Stomach (tissue), 9 donors: ENCODE results near the gene KLF16. TPM values are rescaled to one million over a fixed set of nuclear protein-coding genes. Genes with fewer than 3 reads are reported as not detected.
A peak's percentile ranks its signal among the peaks of the same experiment; 100 is the strongest.

Source experiments
- DNase-seq, 2 donors: peaks; one replicate each; pipeline versions ENCODE4 v3.0.0 to v3.0.0-alpha.2; 2013 to 2019
- H3K27ac ChIP-seq, 5 donors: fragments of 200-600 bp in 4 of 5; sonication (generic) in 4 of 5; one replicate each; pipeline ENCODE4 v1.5.1; 2013 to 2019; ENCODE audit warnings: mild to moderate bottlenecking in 1 of 5, moderate library complexity in 1 of 5
- H3K27me3 ChIP-seq, 3 donors: fragments of 200-600 bp; sonication (generic); one replicate each; pipeline ENCODE4 v1.5.1; 2017 to 2019; ENCODE audit warnings: mixed run types in 1 of 3
- H3K36me3 ChIP-seq, 4 donors: fragments of 200-600 bp; sonication (generic); 1 replicate in 3 of 4; 2 replicates in 1 of 4; pipeline ENCODE4 v1.5.1; 2016 to 2019
- H3K4me1 ChIP-seq, 4 donors: fragments of 200-600 bp; sonication (generic); one replicate each; pipeline ENCODE4 v1.5.1; 2016 to 2019
- H3K4me3 ChIP-seq, 4 donors: fragments of 200-600 bp; sonication (generic) in 3 of 4; one replicate each; pipeline ENCODE4 v1.5.1; 2016 to 2019; ENCODE audit warnings: mild to moderate bottlenecking in 1 of 4
- H3K9me3 ChIP-seq, 4 donors: fragments of 200-600 bp; sonication (generic); one replicate each; pipeline ENCODE4 v1.5.1; 2016 to 2019
- CTCF ChIP-seq, 7 experiments: fragments of 450-650 bp in 4 of 7; fragments of 200-600 bp in 3 of 7; sonication (generic) in 3 of 7; IDR thresholded peaks; one replicate each; pipeline ENCODE4 v1.5.1; 2016 to 2019; ENCODE audit warnings: antibody characterized with exemption in 7 of 7, control low read depth in 2 of 7, mild to moderate bottlenecking in 1 of 7
- EP300 ChIP-seq: sonication (generic); formaldehyde crosslinking; IDR thresholded peaks from one replicate; pipeline ENCODE4 v1.6.1; 2017; ENCODE audit warnings: antibody characterized with exemption
- POLR2A ChIP-seq, 4 donors: fragments of 450-650 bp; IDR thresholded peaks; one replicate each; pipeline ENCODE4 v1.6.1; 2016; ENCODE audit warnings: antibody characterized with exemption in 4 of 4, control low read depth in 2 of 4, mild to moderate bottlenecking in 1 of 4, moderate library complexity in 1 of 4
- POLR2AphosphoS5 ChIP-seq, 3 donors: sonication (generic); formaldehyde crosslinking; IDR thresholded peaks; one replicate each; pipeline ENCODE4 v1.6.1; 2016; ENCODE audit warnings: antibody characterized with exemption in 3 of 3
- WGBS, 5 donors: extraction: QIAGEN DNeasy Blood & Tissue Kit in 3 of 5; methylation state at CpG; one replicate each; pipeline versions ENCODE4 v1.1.5 to v1.1.7; 2013 to 2018; 5-methylcytosine and 5-hydroxymethylcytosine counted together
- intact Hi-C: fragments of 100-400 bp; cut with DNase I; formaldehyde crosslinking; loops from one replicate; pipeline ENCODE4 v1.15.1; 2023; ENCODE audit warnings: low total_unique reads
- polyA plus RNA-seq, 3 donors: library from polyadenylated mRNA; stranded (reverse); fragments of 200-250 nt; gene quantifications; one replicate each; pipeline ENCODE4 v1.2.3, GENCODE V29; 2013
- total RNA-seq, 5 donors: library from RNA; depleted of rRNA; stranded (reverse); fragments of >200 nt; gene quantifications; one replicate each; pipeline versions ENCODE4 v1.1.0 to v1.2.3, GENCODE V29; 2014 to 2016
- donor health status: healthy with polysubstance abuse.
- donor health status: Bipolar disorder and iron deficiency.
- donor health status: healthy.

Gene KLF16
- total and polyA plus RNA-seq, 8 donors, result 3.5 to 31.9 (median 7.6) TPM; not detected in 1

DNA sequence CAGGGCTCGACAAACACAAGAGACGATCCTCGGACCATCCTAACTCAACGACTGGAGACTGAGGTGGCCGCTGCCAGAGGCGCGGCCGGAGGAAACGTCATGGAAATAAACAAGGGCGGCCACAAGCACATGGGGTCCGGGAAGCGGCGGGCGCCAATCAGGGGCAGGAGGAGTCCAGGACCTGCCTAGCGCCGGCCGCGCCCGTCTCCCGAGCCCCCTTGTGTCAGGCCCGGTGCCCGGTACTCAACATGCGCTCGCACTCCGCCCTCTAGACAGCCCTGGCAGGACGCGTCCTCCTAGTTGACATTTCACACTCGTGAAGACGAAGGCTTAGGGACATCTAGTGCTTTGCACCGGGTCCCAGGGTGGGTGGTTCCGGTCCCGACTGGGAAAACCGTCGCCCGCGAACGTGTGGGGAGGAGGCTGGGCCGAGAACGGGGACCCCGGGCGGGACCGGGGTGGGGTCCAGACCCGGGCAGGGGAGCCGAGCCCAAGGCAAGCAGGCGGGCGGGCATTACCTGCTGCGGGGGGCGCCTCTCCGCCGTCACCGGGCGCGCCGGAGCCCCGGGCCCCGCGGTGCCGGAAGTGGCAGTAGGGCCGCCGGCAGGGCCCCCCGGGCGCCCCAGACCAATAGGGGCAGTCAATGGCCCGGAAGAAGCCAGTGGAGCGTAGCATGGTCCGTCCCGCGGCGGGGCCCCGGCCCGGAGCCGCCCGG is 15.5 kb downstream of the KLF16 start:
- no peak for TF ChIP-seq POLR2A (IDR thresholded peaks at IDR 0.05)
- no peak for TF ChIP-seq POLR2AphosphoS5 (IDR thresholded peaks at IDR 0.05)
- TF ChIP-seq EP300, result no peak
- intact Hi-C loops, result no loop called here
- H3K27ac ChIP-seq, result peak overlapping the region; percentile 97 to 99 (median 99)
- peak in 1 of 2 donors; percentile 80 for DNase-seq
- H3K4me3 ChIP-seq, result peak overlapping the region; percentile 87 to 100 (median 98)
- H3K27me3 ChIP-seq, result peaks cover 0 to 10% (median 0%) of the 10 kb centered on the region in 3 donors
- peaks cover 57 to 75% (median 67%) of the 10 kb centered on the region in 4 donors for H3K4me1 ChIP-seq
- no peaks in the 10 kb centered on the region for H3K9me3 ChIP-seq
- peaks cover 0 to 22% (median 17%) of the 10 kb centered on the region in 4 donors for H3K36me3 ChIP-seq
- 0 to 1% (median 0%) methylated on average over 25 to 72 of the region's 72 CpGs for WGBS, 5 donors

- intact Hi-C loops, result no loop called here
- WGBS, 5 donors, result 3 to 6% (median 6%) methylated on average over 12 of the region's 12 CpGs
- Histone ChIP-seq H3K27me3 (peaks cover 0 to 8% (median 0%) of the 10 kb centered on the region in 3 donors), H3K9me3 (no peaks in the 10 kb centered on the region), H3K36me3 (peaks cover 0 to 22% (median 17%) of the 10 kb centered on the region in 4 donors), H3K4me3 (peak overlapping the region; percentile 87 to 100 (median 98)), H3K4me1 (peaks cover 57 to 75% (median 67%) of the 10 kb centered on the region in 4 donors), H3K27ac (peak overlapping the region in 4 of 5 donors; percentile 97 to 99 (median 98))
- DNase-seq, result no peak
- TF ChIP-seq POLR2AphosphoS5 (IDR thresholded peaks at IDR 0.05), result no peak
- no peak for TF ChIP-seq POLR2A (IDR thresholded peaks at IDR 0.05)
- no peak for TF ChIP-seq EP300
- no peak for TF ChIP-seq CTCF (IDR thresholded peaks at IDR 0.05)
Measured at GRCh38 chr19:1847348-1847683, 16.1 kb downstream of the KLF16 start.

GRCh38 chr19:1846517-1847204 is 16.7 kb downstream of the KLF16 start:
- WGBS, 5 donors, result 68 to 78% (median 72%) methylated on average over 25 to 29 of the region's 29 CpGs
- DNase-seq, result no peak
- Histone ChIP-seq H3K27me3 (peaks cover 0 to 1% (median 0%) of the 10 kb centered on the region in 3 donors), H3K9me3 (no peaks in the 10 kb centered on the region), H3K4me3 (peak overlapping the region; percentile 87 to 100 (median 98)), H3K36me3 (peaks cover 0 to 22% (median 17%) of the 10 kb centered on the region in 4 donors), H3K4me1 (peaks cover 52 to 74% (median 65%) of the 10 kb centered on the region in 4 donors), H3K27ac (peak overlapping the region in 1 of 5 donors; percentile 99)
- TF ChIP-seq EP300 (no peak), POLR2AphosphoS5 (IDR thresholded peaks at IDR 0.05) (no peak), CTCF (IDR thresholded peaks at IDR 0.05) (no peak), POLR2A (IDR thresholded peaks at IDR 0.05) (no peak)
- intact Hi-C loops, result no loop called here

- Histone ChIP-seq H3K9me3 (no peaks in the 10 kb centered on the region), H3K4me3 (peak overlapping the region in 1 of 4 donors; percentile 99), H3K27ac (peak overlapping the region in 1 of 5 donors; percentile 8), H3K27me3 (no peaks in the 10 kb centered on the region), H3K36me3 (peaks cover 0 to 22% (median 17%) of the 10 kb centered on the region in 4 donors), H3K4me1 (peaks cover 52 to 80% (median 72%) of the 10 kb centered on the region in 4 donors)
- 63 to 81% (median 69%) methylated on average over 11 of the region's 11 CpGs for WGBS, 5 donors
- intact Hi-C loops, result no loop called here
- TF ChIP-seq POLR2AphosphoS5 (IDR thresholded peaks at IDR 0.05) (no peak), EP300 (no peak), POLR2A (IDR thresholded peaks at IDR 0.05) (no peak), CTCF (IDR thresholded peaks at IDR 0.05) (no peak)
- no peak for DNase-seq
Measured at GRCh38 chr19:1845642-1846041, 17.7 kb downstream of the KLF16 start.
